Mucosa of descending colon (tissue), 3 donors: ENCODE results near the gene ZNF764. TPM values are rescaled to one million over a fixed set of nuclear protein-coding genes. Genes with fewer than 3 reads are reported as not detected.

ENCODE experiments used
- ATAC-seq: fragments of 200-7000 bp; cut with Tn5 transposase; one replicate; pipeline ENCODE4 v1.9.1; 2020; ENCODE audit warnings: mild to moderate bottlenecking, moderate library complexity
- DNase-seq, 3 donors: peaks; one replicate each; pipeline ENCODE4 v3.0.0-alpha.2; 2020
- H3K36me3 ChIP-seq: fragments of 200-600 bp; one replicate; pipeline ENCODE4 v1.8.0; 2021; ENCODE audit warnings: low read depth, mild to moderate bottlenecking
- H3K4me1 ChIP-seq: fragments of 200-600 bp; one replicate; pipeline ENCODE4 v1.8.0; 2021; ENCODE audit warnings: low read depth, mild to moderate bottlenecking
- H3K4me3 ChIP-seq: fragments of 200-600 bp; one replicate; pipeline ENCODE4 v1.8.0; 2021; ENCODE audit warnings: mild to moderate bottlenecking
- H3K9me3 ChIP-seq: fragments of 200-600 bp; one replicate; pipeline ENCODE4 v1.8.0; 2021; ENCODE audit warnings: mild to moderate bottlenecking
- CTCF ChIP-seq: fragments of 200-600 bp; IDR thresholded peaks from one replicate; pipeline ENCODE4 v1.8.0; 2022; ENCODE audit warnings: antibody characterized with exemption, mild to moderate bottlenecking
- intact Hi-C, 2 donors: fragments of 100-400 bp; cut with DNase I in 1 of 2; cut with micrococcal nuclease in 1 of 2; formaldehyde crosslinking; loops; one replicate each; pipeline versions ENCODE4 v1.11.0 to v1.11.1; 2022; cut with DNase I, micrococcal nuclease
- total RNA-seq, 3 donors: library from RNA; stranded (reverse); fragmentation: NEBNext Ultra II Directional in 2 of 3; extraction: Animal tissue kit (Norgen Biotek cat#: 25700) in 2 of 3; gene quantifications; one replicate each; pipeline versions ENCODE4 v1.2.1 to v1.2.4, GENCODE V29; 2021 to 2023
- donor health status: DM: no; HTN: no; CAD: no; lungs with moderate emphysema.
- donor health status: DM: no; HTN: no; CAD: no.
- donor health status: DM: no; HTN: yes; CAD: no.

ZNF764 gene
- total RNA-seq, 3 donors from 2014 or later, result 11.2 to 20.2 (median 12.7) TPM

GRCh38 chr16:30521476-30521872 lies 36.7 kb downstream of the ZNF764 start:
- H3K4me1 ChIP-seq, result peaks cover 9% of the 10 kb centered on the region
- H3K4me3 ChIP-seq, result no peak overlapping the region
- no peak for ATAC-seq
- H3K9me3 ChIP-seq, result no peaks in the 10 kb centered on the region
- DNase-seq, result no peak
- intact Hi-C loops, result no loop called here
- TF ChIP-seq CTCF, result no peak
- H3K36me3 ChIP-seq, result no peaks in the 10 kb centered on the region

GRCh38 chr16:30519120-30520049 lies 38.8 kb downstream of the ZNF764 start:
- no peak for ATAC-seq
- TF ChIP-seq CTCF, result no peak
- Histone ChIP-seq H3K36me3 (no peaks in the 10 kb centered on the region), H3K4me3 (no peak overlapping the region), H3K9me3 (no peaks in the 10 kb centered on the region), H3K4me1 (no peaks in the 10 kb centered on the region)
- intact Hi-C loops, result no loop called here
- DNase-seq, result no peak

- Histone ChIP-seq H3K4me1 (no peaks in the 10 kb centered on the region), H3K36me3 (no peaks in the 10 kb centered on the region), H3K9me3 (no peaks in the 10 kb centered on the region), H3K4me3 (no peak overlapping the region)
- intact Hi-C loops, result no loop called here
- no peak for ATAC-seq
- no peak for DNase-seq
- TF ChIP-seq CTCF, result no peak
Measured at GRCh38 chr16:30518552-30518951, 39.6 kb downstream of the ZNF764 start.

GRCh38 chr16:30515275-30515674 lies 42.9 kb downstream of the ZNF764 start:
- no peaks in the 10 kb centered on the region for H3K36me3 ChIP-seq
- H3K9me3 ChIP-seq, result no peaks in the 10 kb centered on the region
- H3K4me3 ChIP-seq, result no peak overlapping the region
- ATAC-seq (no peak), DNase-seq (no peak)
- intact Hi-C loops, result no loop called here
- no peak for TF ChIP-seq CTCF
- H3K4me1 ChIP-seq, result no peaks in the 10 kb centered on the region

- H3K9me3 ChIP-seq, result no peaks in the 10 kb centered on the region
- no peaks in the 10 kb centered on the region for H3K36me3 ChIP-seq
- TF ChIP-seq CTCF, result no peak
- intact Hi-C loops, result no loop called here
- no peak for ATAC-seq
- no peak overlapping the region for H3K4me3 ChIP-seq
- H3K4me1 ChIP-seq, result no peaks in the 10 kb centered on the region
- no peak for DNase-seq
Measured at GRCh38 chr16:30511509-30511908, 46.7 kb downstream of the ZNF764 start.
